ENCODE measurements around the gene RPS5. TPM values are rescaled to one million over a fixed set of nuclear protein-coding genes. Genes with fewer than 3 reads are reported as not detected.

Gene RPS5
- total RNA-seq = 2,126 and 2,800 TPM in 2 replicates
- polyA plus RNA-seq = 1,173 and 1,532 TPM in 2 replicates
- 1,367 and 1,629 TPM in 2 replicates for polyA plus RNA-seq (2012)
- polyA minus RNA-seq (ENCODE audit: low replicate concordance) = 1,823 and 1,849 TPM in 2 replicates

- Histone ChIP-seq H3K79me2 (ENCODE audit: control insufficient read depth, insufficient read depth, low read length) (peaks cover 36% of the 10 kb centered on the region), H3K4me1 (ENCODE audit: control insufficient read depth, extremely low read depth, insufficient read depth, low read length) (peaks cover 13% of the 10 kb centered on the region)
Observed at GRCh38 chr19:58386576-58387337, at the start of gene RPS5. Gene RPS5, plus strand, starts transcription at chr19:58387269. Its CDS starts 869 bp downstream, at chr19:58388138.

DNA sequence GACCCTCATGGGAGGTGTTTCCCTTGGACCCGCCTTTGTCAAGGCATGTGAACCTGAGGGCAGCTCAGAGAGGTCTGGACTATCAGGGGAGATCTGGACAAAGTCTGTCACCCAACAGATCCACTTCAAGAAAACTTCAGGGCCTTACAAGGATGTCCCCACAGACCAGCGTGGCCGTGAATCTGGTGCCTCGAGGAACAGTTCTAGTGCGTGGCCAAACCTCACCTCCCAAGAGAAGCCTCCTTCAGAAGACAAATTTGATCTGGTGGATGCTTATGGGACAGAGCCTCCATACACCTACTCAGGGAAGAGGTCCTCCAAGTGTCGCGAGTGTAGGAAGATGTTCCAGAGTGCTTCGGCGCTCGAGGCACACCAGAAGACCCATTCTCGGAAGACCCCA is 48.7 kb upstream of the RPS5 start:
- H3K9me3 ChIP-seq (ENCODE audit: control insufficient read depth, insufficient read depth, low read depth, low read length) = peaks cover 4% of the 10 kb centered on the region
- no peaks in the 10 kb centered on the region for H3K4me1 ChIP-seq (ENCODE audit: control insufficient read depth, extremely low read depth, insufficient read depth, low read length)
- no peak overlapping the region for H3K4me2 ChIP-seq (ENCODE audit: extremely low read depth, insufficient read depth, low read length)
- no peak overlapping the region for H3K4me3 ChIP-seq (replicated peaks in 1 of 4; ENCODE audit: control extremely low read depth in 1 of 4, insufficient read depth in 1 of 4, low read depth in 3 of 4, low read length in 4 of 4)
- no peaks in the 10 kb centered on the region for H4K20me1 ChIP-seq (ENCODE audit: control insufficient read depth, extremely low read depth, insufficient read depth, low read length)
- H3K79me2 ChIP-seq (ENCODE audit: control insufficient read depth, insufficient read depth, low read length) = no peaks in the 10 kb centered on the region
- H3K27ac ChIP-seq (ENCODE audit: insufficient read depth, low read length) = no peak overlapping the region
- DNase-seq (ENCODE audit: low read depth in 2 of 2) = no peak
- peaks cover 7% of the 10 kb centered on the region for H3K36me3 ChIP-seq (ENCODE audit: control insufficient read depth, insufficient read depth, low read length)
- no peak overlapping the region for H3K9ac ChIP-seq (ENCODE audit: insufficient read depth, low read length)
- H2AFZ ChIP-seq (ENCODE audit: low read length) = no peak overlapping the region
- no peaks in the 10 kb centered on the region for H3K27me3 ChIP-seq (ENCODE audit: control insufficient read depth, insufficient read depth, low read length)
- TF ChIP-seq, protein P1, sequence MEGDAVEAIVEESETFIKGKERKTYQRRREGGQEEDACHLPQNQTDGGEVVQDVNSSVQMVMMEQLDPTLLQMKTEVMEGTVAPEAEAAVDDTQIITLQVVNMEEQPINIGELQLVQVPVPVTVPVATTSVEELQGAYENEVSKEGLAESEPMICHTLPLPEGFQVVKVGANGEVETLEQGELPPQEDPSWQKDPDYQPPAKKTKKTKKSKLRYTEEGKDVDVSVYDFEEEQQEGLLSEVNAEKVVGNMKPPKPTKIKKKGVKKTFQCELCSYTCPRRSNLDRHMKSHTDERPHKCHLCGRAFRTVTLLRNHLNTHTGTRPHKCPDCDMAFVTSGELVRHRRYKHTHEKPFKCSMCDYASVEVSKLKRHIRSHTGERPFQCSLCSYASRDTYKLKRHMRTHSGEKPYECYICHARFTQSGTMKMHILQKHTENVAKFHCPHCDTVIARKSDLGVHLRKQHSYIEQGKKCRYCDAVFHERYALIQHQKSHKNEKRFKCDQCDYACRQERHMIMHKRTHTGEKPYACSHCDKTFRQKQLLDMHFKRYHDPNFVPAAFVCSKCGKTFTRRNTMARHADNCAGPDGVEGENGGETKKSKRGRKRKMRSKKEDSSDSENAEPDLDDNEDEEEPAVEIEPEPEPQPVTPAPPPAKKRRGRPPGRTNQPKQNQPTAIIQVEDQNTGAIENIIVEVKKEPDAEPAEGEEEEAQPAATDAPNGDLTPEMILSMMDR (conservative IDR thresholded peaks at IDR 0.05 in 1 of 2, IDR thresholded peaks at IDR 0.05 in 1 of 2; ENCODE audit: low read depth in 1 of 2, low read length in 2 of 2) = no peak
- no peak for TF ChIP-seq EZH2 (IDR thresholded peaks at IDR 0.05; ENCODE audit: low read length, missing control alignments)

More at GRCh38 chr19:58386576-58387337, at the start of gene RPS5:
- no peaks in the 10 kb centered on the region for H4K20me1 ChIP-seq (ENCODE audit: control insufficient read depth, extremely low read depth, insufficient read depth, low read length)
- H3K36me3 ChIP-seq (ENCODE audit: control insufficient read depth, insufficient read depth, low read length) = peaks cover 2% of the 10 kb centered on the region
- peak within 1 kb of the TSS; percentile 97 for H3K4me2 ChIP-seq (ENCODE audit: extremely low read depth, insufficient read depth, low read length)
- no peak for TF ChIP-seq EZH2 (IDR thresholded peaks at IDR 0.05; ENCODE audit: low read length, missing control alignments)
- TF ChIP-seq, protein P1 (conservative IDR thresholded peaks at IDR 0.05 in 1 of 2, IDR thresholded peaks at IDR 0.05 in 1 of 2; ENCODE audit: low read depth in 1 of 2, low read length in 2 of 2) = no peak
- H3K9ac ChIP-seq (ENCODE audit: insufficient read depth, low read length) = peak within 1 kb of the TSS; percentile 80
- peak within 1 kb of the TSS; percentile 2 for H2AFZ ChIP-seq (ENCODE audit: low read length)
- no peaks in the 10 kb centered on the region for H3K9me3 ChIP-seq (ENCODE audit: control insufficient read depth, insufficient read depth, low read depth, low read length)
- no peaks in the 10 kb centered on the region for H3K27me3 ChIP-seq (ENCODE audit: control insufficient read depth, insufficient read depth, low read length)
- DNase-seq (ENCODE audit: low read depth in 2 of 2) = peak; percentile 97 to 99
- H3K4me3 ChIP-seq (replicated peaks in 1 of 4; ENCODE audit: control extremely low read depth in 1 of 4, insufficient read depth in 1 of 4, low read depth in 3 of 4, low read length in 4 of 4) = peak within 1 kb of the TSS; percentile 72 to 99 (median 92)
- peak within 1 kb of the TSS; percentile 89 for H3K27ac ChIP-seq (ENCODE audit: insufficient read depth, low read length)

- Histone ChIP-seq H3K4me2 (ENCODE audit: extremely low read depth, insufficient read depth, low read length) (no peak overlapping the region), H2AFZ (ENCODE audit: low read length) (no peak overlapping the region), H3K36me3 (ENCODE audit: control insufficient read depth, insufficient read depth, low read length) (peaks cover 7% of the 10 kb centered on the region), H3K27me3 (ENCODE audit: control insufficient read depth, insufficient read depth, low read length) (no peaks in the 10 kb centered on the region), H3K4me1 (ENCODE audit: control insufficient read depth, extremely low read depth, insufficient read depth, low read length) (no peaks in the 10 kb centered on the region), H3K9ac (ENCODE audit: insufficient read depth, low read length) (no peak overlapping the region), H3K27ac (ENCODE audit: insufficient read depth, low read length) (no peak overlapping the region), H3K4me3 (replicated peaks in 1 of 4; ENCODE audit: control extremely low read depth in 1 of 4, insufficient read depth in 1 of 4, low read depth in 3 of 4, low read length in 4 of 4) (no peak overlapping the region), H3K79me2 (ENCODE audit: control insufficient read depth, insufficient read depth, low read length) (no peaks in the 10 kb centered on the region), H3K9me3 (ENCODE audit: control insufficient read depth, insufficient read depth, low read depth, low read length) (peaks cover 4% of the 10 kb centered on the region), H4K20me1 (ENCODE audit: control insufficient read depth, extremely low read depth, insufficient read depth, low read length) (no peaks in the 10 kb centered on the region)
- no peak for TF ChIP-seq EZH2 (IDR thresholded peaks at IDR 0.05; ENCODE audit: low read length, missing control alignments)
- peak in 1 of 2 donors; percentile 17 for DNase-seq (ENCODE audit: low read depth in 2 of 2)
Observed at GRCh38 chr19:58338825-58339558, 48.1 kb upstream of the RPS5 start.

Measured in fibroblast of lung (primary cell).